ENCODE results near the gene GJD3. TPM values are rescaled to one million over a fixed set of nuclear protein-coding genes. Genes with fewer than 3 reads are reported as not detected.
"Not testable (repeated sequence)": the region's sequence is repeated elsewhere in the genome, so short reads cannot be mapped to it uniquely, and the experiment has no call there.

The GJD3 gene
- total and polyA plus RNA-seq, 2 of the 4 experiments (the other 2 are of a cell fraction), result 0.10 TPM; not detected in 1

GRCh38 chr17:40414312-40414711 lies 49.8 kb upstream of the GJD3 start:
- H3K4me3 ChIP-seq (ENCODE audit: insufficient read depth, low read depth, low read length); H3K18ac ChIP-seq (ENCODE audit: low read depth, low read length); ATAC-seq (ENCODE audit: low read depth); H3K9ac ChIP-seq (ENCODE audit: low read depth, low read length); H3K9me1 ChIP-seq (ENCODE audit: insufficient read depth, low read length); H3K4me2 ChIP-seq (ENCODE audit: low read depth, low read length); H3K27ac ChIP-seq (ENCODE audit: insufficient read depth, low read length); DNase-seq; H4K8ac ChIP-seq (ENCODE audit: low read depth in 2 of 2, low read length in 2 of 2); H3K56ac ChIP-seq (ENCODE audit: extremely low read depth, insufficient read depth, low read length); H2BK15ac ChIP-seq (ENCODE audit: low read depth, low read length); H2AK9ac ChIP-seq (replicated peaks; ENCODE audit: low read depth, low read length, poor library complexity); H3K27me3 ChIP-seq (ENCODE audit: control insufficient read depth, insufficient read depth, low read length); H3K23ac ChIP-seq (ENCODE audit: low read depth, low read length); H3K9me3 ChIP-seq (ENCODE audit: control insufficient read depth, insufficient read depth, low read length); H3K36me3 ChIP-seq (ENCODE audit: control insufficient read depth, insufficient read depth, low read length); in situ Hi-C loops (cut with MboI; ENCODE audit: low sequenced_read_pairs); H4K5ac ChIP-seq (ENCODE audit: low read depth, low read length); BruUV-seq (replicated peaks); H2AFZ ChIP-seq (replicated peaks; ENCODE audit: low read length, poor library complexity); H4K20me1 ChIP-seq (ENCODE audit: insufficient read depth, low read length); dilution Hi-C loops (cut with HindIII; ENCODE audit: low sequenced_read_pairs, unreplicated experiment); H3K4me1 ChIP-seq (ENCODE audit: control insufficient read depth, insufficient read depth, low read length); H2BK120ac ChIP-seq (ENCODE audit: low read depth, low read length); H3K14ac ChIP-seq (replicated peaks; ENCODE audit: low read depth, low read length): not testable (repeated sequence)
- peak overlapping the region; percentile 38; the same call in 1 of the 2 replicates for H2AK5ac ChIP-seq (ENCODE audit: low read depth, low read length)
- ChIA-PET CTCF (interaction anchor here (0.8 to 1.8 kb wide), 5 partner anchors 12 to 119 kb away, joined by 3 to 6 read pairs (median 3); no protein-coding TSS in a partner anchor), POLR2A (ENCODE audit: unreplicated experiment) (interaction anchor here (0.8 kb wide), 1 partner anchor 29 kb away, joined by 4 read pairs; no protein-coding TSS in a partner anchor)
- peak overlapping the region; percentile 45 for H3K4ac ChIP-seq (ENCODE audit: low read depth, low read length)
- H4K91ac ChIP-seq (ENCODE audit: insufficient read depth, low read depth, low read length), result peak overlapping the region; percentile 41
- H3K79me1 ChIP-seq (ENCODE audit: low read depth in 1 of 2, low read length in 2 of 2), result peaks cover 32 to 34% of the 10 kb centered on the region in 2 experiments
- H2BK5ac ChIP-seq (ENCODE audit: low read depth, low read length, poor library complexity, severe bottlenecking), result peak overlapping the region; percentile 39
- no CpG with 5 or more reads among the region's 4 CpGs for WGBS, 2 experiments (ENCODE audit: extremely low coverage in 2 of 2, insufficient read length in 1 of 2)
- intact Hi-C loops (cut with micrococcal nuclease), result loop anchor here (2.0 kb wide), 1 partner anchor 112 kb away; no protein-coding TSS in a partner anchor
- H2BK20ac ChIP-seq (ENCODE audit: low read depth, low read length), result peak overlapping the region; percentile 27
